GDM1 (cell line): ENCODE data around the gene ITGB6.

ENCODE experiments used
- DNase-seq: peaks from one replicate; lab custom pipeline; 2025; lab: John Stamatoyannopoulos, UW

Gene ITGB6

GRCh38 chr2:160199683-160200389, at the start of gene ITGB6:
Gene ITGB6, minus strand, starts transcription at chr2:160200272. Its CDS starts 209 bp downstream, at chr2:160200063.
- no peak for DNase-seq

DNA sequence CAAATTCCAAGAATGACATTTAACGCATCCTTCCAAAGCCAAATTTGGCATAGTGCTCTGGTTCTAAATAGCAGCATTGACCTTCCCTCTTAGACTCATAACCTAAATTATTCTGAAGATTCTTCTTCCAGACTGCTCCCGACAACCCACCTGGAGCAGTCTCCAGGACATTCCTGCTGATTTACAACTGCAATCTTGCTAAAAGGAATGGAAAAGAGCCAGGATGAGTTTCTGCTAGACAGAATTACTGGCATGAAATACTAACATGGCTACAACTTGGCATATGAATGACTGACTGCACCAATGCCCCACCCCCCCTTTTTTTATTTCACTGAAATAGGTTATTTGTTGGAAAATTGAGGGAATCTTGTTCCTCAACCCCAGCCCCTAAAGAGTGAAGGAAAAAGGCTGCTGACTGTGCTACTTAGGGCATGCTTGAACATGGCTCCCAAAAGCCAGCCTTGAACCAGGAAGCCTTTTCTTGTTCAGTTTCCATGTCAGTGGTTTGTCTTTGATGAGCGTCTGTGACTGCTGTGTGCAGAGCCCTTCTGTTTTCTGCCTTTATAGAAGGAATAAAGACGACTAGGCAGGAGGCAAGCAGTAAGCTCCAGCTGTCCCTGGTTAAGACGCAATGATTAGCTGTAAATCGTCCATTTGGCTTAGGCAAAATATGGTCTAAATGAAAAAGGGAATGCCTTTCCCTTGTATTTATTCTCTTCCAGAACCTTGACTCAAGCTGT, 47.4 kb upstream of the ITGB6 start:
- no peak for DNase-seq

DNA sequence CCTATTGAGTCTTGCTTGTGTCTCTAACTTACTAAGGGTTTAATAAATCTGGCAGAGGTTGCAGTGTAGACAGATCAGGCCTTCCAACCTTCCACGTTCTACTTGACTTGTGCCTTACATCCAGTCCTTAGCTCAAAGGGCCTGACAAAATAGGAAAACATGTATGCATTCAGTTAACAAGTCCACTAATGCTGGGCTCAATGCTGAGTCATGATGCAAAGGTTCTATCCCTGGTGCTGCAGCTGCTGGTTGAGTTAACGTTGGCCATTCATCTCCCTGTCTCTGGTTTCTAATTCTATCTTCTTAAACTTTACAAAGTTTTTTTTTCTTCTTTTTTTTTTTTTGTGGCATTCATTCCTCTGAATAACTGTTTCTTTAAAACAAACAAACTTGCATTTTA, 46.3 kb upstream of the ITGB6 start:
- DNase-seq = no peak

DNA sequence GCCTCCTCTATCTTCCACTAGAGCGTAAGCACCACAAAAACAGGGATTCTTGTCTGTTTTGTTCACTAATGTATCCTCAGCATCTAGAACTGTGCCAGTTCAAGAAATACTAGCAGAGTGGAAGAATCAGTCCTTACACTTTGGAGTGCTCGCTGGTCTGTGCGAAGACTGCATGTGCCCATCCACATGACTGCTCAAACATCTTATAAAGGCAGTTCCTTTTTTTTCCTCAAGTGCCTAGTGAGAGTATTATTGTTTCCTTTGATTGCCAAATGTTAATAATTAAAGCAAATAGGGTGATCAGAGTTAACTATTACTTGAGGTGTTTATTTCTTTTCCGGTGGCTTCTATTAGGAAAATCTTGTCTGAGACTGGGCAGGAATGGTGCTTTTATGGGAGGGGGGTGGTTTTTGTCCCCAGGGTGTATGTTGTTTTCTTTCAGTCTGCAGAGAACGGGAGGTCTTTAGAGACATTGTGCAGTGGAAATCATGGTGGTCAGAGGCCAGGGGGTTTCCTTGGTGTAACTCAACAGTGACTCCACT, 45.6 kb upstream of the ITGB6 start:
- no peak for DNase-seq

GRCh38 chr2:160242893-160243564, 43.0 kb upstream of the ITGB6 start:
- DNase-seq = no peak

- no peak for DNase-seq
Measured at GRCh38 chr2:160241251-160242137, 41.4 kb upstream of the ITGB6 start.

- no peak for DNase-seq
Measured at GRCh38 chr2:160239436-160239835, 39.4 kb upstream of the ITGB6 start.

GRCh38 chr2:160238392-160238791, 38.3 kb upstream of the ITGB6 start:
- no peak for DNase-seq

- DNase-seq = no peak
Measured at GRCh38 chr2:160232905-160233475, 32.9 kb upstream of the ITGB6 start.

- no peak for DNase-seq
Measured at GRCh38 chr2:160229591-160229990, 29.5 kb upstream of the ITGB6 start.

DNA sequence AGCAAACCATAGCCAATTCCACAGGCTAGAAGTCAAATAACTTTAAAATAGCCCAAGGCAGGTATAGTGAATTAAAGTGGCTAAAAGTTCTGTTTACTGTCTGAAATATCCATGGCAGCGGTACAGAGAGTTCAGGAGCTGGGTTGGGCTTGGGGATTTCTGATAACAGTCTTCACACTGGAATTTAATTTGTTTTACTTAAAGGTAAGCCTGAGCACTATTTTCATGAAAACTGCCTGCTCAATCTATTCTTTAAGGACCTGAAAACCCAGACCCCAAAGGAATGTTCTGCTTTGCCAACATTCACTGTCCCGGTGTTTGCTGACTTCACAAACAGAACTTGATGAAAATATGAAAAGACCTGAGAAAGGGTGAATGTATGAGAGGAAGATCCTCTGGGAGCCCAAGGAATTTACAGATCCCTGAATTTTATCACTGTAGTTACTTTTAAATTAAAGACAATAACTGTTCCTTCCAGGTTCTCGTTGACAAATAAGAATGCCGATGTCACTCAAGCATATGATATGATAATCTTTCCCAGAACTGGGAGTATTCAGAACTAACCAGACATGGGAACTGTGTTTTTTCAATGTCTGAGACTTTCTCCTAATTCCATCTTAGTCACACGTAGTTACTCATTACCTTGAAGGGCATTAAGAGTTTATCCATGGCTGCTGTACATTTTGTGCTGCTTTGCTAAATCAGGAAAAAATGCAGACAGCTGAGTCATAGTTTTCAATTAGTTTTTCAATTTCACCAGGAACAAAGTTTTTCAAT, 28.3 kb upstream of the ITGB6 start:
- DNase-seq = no peak

DNA sequence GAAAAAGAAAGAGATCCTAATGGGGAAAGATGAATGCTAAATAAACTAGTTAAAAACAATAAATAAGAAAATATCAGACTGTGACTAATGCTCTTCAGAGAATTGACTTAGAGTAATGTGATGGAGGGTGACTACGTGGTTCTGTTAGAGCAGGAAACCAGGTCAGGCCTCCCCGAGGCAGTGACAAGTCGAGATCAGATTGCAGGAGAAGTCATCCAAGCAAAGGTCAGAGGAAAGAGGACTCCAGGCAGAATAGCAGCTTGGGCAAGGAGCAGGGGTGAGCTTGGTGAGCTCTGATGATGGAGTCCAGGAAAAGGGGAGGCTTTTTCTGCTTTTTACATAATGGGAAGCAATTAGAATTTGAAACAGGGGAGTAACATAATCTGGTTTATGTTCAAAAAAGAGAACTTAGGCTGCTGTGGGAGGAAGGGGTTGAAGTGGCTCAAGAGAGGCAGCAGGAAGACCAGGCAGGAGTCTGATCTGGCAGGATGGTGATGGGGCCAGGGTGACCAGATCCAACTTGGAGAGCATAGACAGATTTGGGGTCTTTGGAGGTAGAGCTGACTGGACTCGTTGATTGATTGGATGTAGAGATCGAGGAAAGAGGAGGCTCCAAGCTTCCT, 27.3 kb upstream of the ITGB6 start:
- no peak for DNase-seq

DNA sequence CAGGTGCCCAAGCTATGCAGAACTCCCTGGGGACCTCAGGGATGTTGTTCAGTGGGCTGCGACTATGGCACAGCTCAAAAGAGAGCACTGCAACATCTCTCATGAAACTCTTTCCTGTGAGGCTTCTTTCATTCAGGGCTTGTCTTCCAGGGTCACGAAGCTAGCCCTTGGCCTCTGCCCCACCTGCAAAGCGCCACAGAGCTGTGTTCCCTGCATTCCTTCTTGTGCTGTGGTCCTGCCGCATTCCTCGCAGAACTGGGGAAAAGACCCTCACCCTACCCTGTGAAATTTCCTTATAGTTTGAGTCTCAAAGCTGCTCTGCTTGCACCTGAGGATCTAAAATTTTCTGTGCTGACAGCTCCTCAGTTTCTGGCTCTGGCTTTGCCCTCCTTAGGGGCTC, 26.3 kb upstream of the ITGB6 start:
- no peak for DNase-seq

DNA sequence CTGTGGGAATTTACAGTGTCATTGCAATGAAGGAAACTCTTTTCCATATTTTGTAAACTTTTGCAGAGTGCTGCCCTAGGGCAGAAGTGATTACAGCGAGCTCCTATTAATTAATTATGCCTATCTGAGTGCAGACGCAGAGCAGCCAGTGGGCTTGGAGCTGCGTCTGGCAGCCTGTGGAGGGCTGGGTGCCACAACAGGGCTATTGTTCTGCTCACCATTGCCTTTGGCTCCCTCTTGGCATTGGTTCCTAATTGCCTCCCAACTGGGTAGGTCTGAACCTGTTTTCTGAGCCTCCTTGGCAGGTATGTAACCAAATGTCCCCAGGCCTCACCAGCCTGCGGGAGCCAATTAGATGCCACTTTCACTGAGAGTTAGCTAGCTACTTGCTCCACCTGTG, 25.6 kb upstream of the ITGB6 start:
- no peak for DNase-seq

GRCh38 chr2:160224507-160224906, 24.4 kb upstream of the ITGB6 start:
- DNase-seq = no peak

DNA sequence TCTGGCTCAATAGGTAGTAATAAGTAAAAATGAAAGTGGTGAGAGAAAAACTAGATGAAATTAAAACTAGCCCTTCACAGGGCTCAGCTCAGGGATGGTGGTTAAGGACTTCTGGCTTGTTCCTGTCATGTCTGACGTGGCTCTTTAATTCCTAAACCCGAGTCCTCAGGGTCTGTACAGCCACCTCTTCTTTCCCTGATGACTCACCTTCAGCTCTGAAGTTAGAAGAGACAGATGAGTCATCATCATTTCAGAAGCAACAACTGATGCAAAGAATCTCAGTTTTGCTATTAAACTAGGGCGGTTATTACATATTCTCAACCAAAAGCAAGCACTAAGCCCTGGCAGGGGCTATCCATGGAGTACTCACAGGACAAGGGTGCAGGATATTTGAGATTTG, 24.0 kb upstream of the ITGB6 start:
- no peak for DNase-seq

DNA sequence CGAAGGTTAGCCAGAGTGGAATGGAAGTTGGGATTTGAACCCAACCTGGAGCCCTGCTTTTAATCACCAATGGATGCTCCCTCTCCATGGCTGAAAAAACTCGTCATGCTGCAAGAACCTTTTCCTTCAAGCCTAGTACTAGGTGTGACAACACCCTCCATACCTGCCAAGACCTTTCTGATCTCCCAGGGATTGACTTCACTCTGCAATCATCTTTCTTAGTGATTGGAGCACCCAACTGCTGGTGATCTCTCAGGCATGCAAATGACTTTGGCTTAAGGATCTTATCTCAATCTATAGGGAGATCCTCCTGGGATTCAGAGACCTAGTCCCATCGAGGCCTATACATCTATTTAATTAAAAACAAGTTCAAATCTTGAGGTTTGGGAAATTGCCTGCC, 23.5 kb upstream of the ITGB6 start:
- DNase-seq = no peak

DNA sequence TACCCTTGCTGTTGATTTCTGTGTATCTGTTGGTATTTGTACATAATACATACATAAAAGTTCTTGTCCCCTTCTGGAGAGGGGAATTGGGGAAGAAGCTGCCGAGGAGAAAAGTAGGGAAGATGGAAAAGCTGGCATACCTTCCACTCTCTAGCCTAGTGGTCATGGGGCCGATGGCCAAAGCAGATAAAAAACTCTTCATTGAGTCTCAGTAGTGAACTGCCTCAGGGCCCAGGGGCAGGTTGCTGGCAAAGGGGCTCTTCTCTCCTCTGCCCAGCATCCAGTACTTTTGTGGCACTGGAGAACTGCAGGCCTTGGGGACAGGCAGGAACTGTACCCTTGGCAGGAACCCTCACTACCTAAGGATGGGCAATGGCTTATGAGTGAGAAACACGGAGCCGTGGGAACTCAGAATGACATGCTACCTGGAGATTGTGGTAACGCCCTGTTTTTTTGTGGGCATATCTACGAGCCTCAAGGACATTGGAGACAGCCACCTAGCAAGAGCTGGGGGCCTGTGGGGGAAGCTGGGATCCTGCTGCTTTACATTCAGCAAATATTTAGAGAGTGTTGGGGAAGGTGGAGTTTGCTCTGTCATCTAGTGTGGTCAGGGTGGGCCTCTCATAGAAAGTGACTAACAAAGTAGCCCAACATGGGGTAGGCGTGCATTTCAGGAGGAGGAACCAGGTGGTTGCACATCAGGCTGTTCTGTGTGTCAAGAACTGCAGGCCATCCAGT, 22.6 kb upstream of the ITGB6 start:
- DNase-seq = no peak
